WERI-Rb-1 (cell line): ENCODE measurements around the gene SLC40A1.

Experiments
- DNase-seq: peaks from one replicate; pipeline ENCODE4 v3.0.0-alpha.2; 2020
- H3K27ac ChIP-seq: fragments of 250-450 bp; sonication (Bioruptor Pico); 2 replicates; pipeline ENCODE4 v1.5.1; 2020; ENCODE audit warnings: mild to moderate bottlenecking, moderate library complexity
- H3K27me3 ChIP-seq: fragments of 250-450 bp; sonication (Bioruptor Pico); 2 replicates; pipeline ENCODE4 v1.5.1; 2021; ENCODE audit warnings: mild to moderate bottlenecking, low read depth, moderate library complexity; ENCODE audit not compliant: insufficient read depth, severe bottlenecking
- H3K36me3 ChIP-seq: fragments of 250-450 bp; sonication (Bioruptor Pico); 2 replicates; pipeline ENCODE4 v1.5.1; 2020; ENCODE audit warnings: mild to moderate bottlenecking, moderate library complexity
- H3K4me3 ChIP-seq: 2 replicates; pipeline ENCODE4 v1.5.1; 2011; ENCODE audit warnings: low read depth, mild to moderate bottlenecking, control low read depth, low read length
- H3K9me3 ChIP-seq: fragments of 250-450 bp; sonication (Bioruptor Pico); 2 replicates; pipeline ENCODE4 v1.5.1; 2021; ENCODE audit warnings: mild to moderate bottlenecking, moderate library complexity; ENCODE audit not compliant: severe bottlenecking
- TF ChIP-seq, protein P1 (sequence below): IDR thresholded peaks from 2 replicates; pipeline ENCODE4 v1.5.1; 2011; ENCODE audit warnings: low read depth, mild to moderate bottlenecking, control low read depth, inconsistent platforms, low read length

SLC40A1 gene

DNA sequence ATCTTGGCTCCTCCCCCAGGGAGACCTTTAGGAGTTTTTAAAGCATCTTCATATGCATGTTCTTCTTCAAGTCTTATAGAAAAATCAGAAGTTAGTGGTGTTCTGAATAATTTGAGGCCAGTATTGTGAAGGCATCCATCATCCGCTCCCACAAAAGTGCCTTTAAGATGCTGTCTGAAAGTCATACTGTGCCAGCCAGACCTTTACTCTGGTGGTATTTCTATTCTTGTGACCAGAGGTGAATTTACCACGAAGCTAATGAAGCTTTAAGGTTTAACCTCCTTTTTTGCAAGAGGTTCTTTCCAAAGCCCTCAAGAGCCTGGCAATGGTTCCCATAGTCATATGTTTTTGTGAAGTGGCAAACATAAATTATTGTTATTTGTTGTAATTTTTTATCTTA lies 54.3 kb downstream of the SLC40A1 start:
- no peak overlapping the region for H3K4me3 ChIP-seq
- H3K36me3 ChIP-seq = no peaks in the 10 kb centered on the region
- no peak overlapping the region for H3K27ac ChIP-seq
- TF ChIP-seq, protein P1, sequence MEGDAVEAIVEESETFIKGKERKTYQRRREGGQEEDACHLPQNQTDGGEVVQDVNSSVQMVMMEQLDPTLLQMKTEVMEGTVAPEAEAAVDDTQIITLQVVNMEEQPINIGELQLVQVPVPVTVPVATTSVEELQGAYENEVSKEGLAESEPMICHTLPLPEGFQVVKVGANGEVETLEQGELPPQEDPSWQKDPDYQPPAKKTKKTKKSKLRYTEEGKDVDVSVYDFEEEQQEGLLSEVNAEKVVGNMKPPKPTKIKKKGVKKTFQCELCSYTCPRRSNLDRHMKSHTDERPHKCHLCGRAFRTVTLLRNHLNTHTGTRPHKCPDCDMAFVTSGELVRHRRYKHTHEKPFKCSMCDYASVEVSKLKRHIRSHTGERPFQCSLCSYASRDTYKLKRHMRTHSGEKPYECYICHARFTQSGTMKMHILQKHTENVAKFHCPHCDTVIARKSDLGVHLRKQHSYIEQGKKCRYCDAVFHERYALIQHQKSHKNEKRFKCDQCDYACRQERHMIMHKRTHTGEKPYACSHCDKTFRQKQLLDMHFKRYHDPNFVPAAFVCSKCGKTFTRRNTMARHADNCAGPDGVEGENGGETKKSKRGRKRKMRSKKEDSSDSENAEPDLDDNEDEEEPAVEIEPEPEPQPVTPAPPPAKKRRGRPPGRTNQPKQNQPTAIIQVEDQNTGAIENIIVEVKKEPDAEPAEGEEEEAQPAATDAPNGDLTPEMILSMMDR = no peak
- no peaks in the 10 kb centered on the region for H3K27me3 ChIP-seq
- H3K9me3 ChIP-seq = no peaks in the 10 kb centered on the region
- DNase-seq = no peak

DNA sequence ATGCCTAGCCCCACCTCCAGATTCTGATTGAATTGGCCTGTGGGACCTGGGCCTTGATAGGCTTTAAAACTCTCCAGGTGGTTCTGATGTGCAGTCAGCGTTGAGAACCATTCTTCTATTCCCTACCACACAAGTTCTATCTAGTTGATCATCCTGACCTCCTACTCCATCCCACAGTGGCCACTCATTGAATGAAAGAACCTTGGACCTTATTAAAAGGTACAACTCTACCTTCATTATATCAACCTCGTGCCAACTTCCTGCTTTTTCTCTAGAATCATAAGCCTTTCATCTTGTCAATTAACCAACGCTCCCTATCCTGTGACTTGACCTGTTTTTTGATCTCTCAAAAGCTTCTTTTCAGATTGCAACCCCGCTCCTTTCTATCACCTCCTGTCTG lies 55.8 kb downstream of the SLC40A1 start:
- Histone ChIP-seq H3K36me3 (no peaks in the 10 kb centered on the region), H3K27ac (no peak overlapping the region), H3K9me3 (no peaks in the 10 kb centered on the region), H3K4me3 (no peak overlapping the region), H3K27me3 (no peaks in the 10 kb centered on the region)
- DNase-seq = no peak
- TF ChIP-seq, protein P1 = no peak

DNA sequence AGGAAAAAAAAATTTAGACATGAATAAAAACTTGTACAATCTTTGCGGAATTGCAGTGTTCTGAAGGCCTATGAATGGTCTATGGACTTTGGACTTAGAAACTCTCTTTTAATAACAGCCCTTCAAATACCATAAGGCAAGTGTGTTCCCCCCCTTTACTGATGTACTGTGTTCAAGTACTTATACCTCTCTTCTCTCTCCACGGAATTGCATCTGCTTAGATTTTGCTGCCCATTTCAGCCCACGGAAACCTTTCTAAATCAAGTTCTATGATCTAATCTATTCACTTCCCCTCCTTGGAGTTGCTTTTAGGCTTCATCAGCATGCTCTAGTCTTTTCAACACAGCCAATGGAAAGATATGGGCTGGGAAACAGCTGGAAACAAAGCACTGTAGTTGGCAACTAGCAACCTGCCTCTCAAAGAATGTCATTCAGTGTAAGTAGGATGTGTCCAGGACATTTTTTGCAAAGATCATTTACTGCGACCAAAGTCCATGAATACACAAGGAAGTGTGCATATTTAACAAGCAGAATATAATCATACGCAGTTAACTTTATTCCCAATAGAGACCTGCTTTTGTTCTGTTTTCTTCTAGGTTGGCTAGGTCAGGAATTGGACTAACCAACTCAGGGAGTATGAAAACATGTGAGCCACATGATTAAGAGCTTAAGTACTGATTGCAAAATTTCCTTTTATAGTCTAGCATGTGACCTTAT lies 58.0 kb downstream of the SLC40A1 start:
- DNase-seq = no peak
- H3K4me3 ChIP-seq = no peak overlapping the region
- H3K27ac ChIP-seq = no peak overlapping the region
- no peaks in the 10 kb centered on the region for H3K36me3 ChIP-seq
- no peaks in the 10 kb centered on the region for H3K27me3 ChIP-seq
- H3K9me3 ChIP-seq = no peaks in the 10 kb centered on the region
- TF ChIP-seq, protein P1 = no peak

DNA sequence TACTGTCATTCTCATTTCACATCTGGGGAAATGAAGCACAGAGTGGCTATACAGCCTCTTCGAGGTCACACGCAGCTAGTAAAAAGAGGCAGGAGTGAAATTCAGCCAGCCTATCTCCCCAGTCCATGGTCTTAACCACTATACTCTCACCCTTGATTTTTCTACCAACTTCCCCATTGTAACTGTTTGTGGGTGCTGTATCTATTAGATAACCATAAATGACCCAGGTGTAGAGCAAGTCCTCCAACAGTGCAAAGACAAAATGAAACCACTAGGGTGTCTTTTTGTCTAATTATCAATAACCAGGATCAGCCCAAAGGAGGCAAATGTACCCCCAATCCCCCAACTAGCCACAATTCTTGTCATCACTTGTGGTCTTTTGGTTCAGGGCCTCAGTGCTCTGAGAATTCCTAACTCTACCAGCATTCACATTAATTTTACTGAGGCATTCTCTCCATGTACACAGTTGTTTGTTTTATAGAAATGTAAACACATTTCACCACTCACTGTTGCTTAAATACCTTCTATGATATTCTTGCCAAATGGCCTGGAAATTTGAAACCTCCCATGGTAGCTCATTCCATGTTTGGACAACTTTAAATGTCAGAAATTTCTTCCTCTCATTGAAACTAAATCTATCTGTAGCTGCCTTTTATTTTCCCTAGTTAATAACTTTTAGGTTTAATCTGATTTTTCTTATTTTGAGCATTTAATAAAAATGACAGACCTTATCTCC lies 58.7 kb downstream of the SLC40A1 start:
- no peaks in the 10 kb centered on the region for H3K9me3 ChIP-seq
- no peaks in the 10 kb centered on the region for H3K36me3 ChIP-seq
- TF ChIP-seq, protein P1 = no peak
- no peak overlapping the region for H3K27ac ChIP-seq
- H3K27me3 ChIP-seq = no peaks in the 10 kb centered on the region
- H3K4me3 ChIP-seq = no peak overlapping the region
- no peak for DNase-seq

DNA sequence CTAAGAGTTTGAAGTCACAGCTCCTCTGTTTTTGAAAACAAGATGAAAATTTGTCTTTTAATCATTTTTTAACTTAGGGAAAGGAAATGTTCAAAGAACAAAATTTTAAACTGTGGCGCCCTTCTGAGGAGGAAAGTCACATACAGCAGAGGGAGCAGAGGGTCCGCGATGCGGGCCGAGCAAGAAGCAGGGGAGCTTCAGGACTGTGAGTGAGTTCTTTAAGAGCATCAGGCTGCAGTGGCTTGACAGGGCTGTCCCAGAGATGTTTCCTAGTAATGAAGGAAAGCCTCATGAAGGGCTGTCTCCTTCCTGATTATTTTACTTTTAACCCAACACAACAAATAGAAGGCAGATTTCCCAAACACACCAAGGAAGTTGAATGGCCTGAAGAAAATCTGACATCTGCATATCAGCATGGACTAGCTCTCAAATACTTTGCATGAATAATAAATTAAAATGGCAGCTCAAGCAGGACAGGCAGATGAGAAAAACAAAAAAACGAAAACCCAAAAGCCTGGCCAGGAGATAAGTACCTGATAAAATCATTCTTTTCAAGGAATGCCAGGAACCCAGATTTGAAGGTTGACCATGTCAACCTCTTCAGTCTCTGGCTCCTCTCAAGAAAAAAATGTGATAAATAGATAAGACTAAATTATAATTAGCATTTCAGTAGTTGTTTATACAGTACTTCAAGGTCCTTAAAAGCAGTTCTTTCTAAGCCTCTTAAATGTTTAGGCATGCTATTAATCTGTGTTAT lies 60.8 kb downstream of the SLC40A1 start:
- Histone ChIP-seq H3K36me3 (no peaks in the 10 kb centered on the region), H3K27me3 (no peaks in the 10 kb centered on the region), H3K9me3 (no peaks in the 10 kb centered on the region), H3K4me3 (no peak overlapping the region), H3K27ac (no peak overlapping the region)
- TF ChIP-seq, protein P1 = no peak
- DNase-seq = no peak
